Epidermal melanocyte (primary cell): ENCODE data around the gene SAC3D1.
"Not testable (repeated sequence)": the region's sequence is repeated elsewhere in the genome, so short reads cannot be mapped to it uniquely, and the experiment has no call there.

ENCODE experiments used
- DNase-seq: peaks from one replicate; pipeline ENCODE4 v3.0.0; 2011; ENCODE audit warnings: low spot score; ENCODE audit not compliant: insufficient read length

SAC3D1 gene

DNA sequence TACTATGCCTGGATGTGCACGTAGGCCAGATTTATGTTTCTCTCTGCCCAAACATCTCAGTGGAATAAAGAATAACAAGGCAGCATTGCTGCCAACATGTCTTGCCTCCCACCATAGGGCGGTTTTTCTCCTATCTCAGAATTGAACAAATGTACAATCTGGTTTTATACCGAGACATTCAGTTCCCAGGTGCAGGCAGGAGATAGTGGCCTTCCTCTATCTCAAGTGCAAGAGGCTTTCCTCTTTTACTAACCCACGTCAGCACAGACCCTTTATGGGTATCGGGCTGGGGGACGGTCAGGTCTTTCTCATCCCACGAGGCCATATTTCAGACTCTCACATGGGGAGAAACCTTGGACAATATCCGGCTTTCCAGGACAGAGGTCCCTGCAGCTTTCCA, 17.5 kb upstream of the SAC3D1 start:
- DNase-seq: not testable (repeated sequence)

DNA sequence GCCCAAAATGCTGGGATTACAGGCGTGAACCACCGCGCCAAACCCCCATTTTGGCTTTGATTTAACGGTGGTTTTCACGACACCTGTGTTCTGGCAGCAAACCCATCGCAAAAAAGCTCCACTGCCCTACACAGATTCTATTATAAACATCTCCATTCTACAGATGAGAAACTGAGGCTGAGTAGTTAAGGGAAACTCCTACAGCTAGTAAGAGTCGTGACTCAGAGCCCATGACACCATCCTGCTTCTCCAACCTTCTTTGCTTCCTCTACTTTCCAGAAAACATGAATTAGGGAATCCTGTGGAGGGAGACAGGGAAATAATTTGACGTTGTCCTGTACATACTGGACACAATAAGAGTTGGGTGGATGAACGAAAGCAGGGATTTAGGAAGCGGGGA, 14.2 kb upstream of the SAC3D1 start:
- DNase-seq: no peak

DNA sequence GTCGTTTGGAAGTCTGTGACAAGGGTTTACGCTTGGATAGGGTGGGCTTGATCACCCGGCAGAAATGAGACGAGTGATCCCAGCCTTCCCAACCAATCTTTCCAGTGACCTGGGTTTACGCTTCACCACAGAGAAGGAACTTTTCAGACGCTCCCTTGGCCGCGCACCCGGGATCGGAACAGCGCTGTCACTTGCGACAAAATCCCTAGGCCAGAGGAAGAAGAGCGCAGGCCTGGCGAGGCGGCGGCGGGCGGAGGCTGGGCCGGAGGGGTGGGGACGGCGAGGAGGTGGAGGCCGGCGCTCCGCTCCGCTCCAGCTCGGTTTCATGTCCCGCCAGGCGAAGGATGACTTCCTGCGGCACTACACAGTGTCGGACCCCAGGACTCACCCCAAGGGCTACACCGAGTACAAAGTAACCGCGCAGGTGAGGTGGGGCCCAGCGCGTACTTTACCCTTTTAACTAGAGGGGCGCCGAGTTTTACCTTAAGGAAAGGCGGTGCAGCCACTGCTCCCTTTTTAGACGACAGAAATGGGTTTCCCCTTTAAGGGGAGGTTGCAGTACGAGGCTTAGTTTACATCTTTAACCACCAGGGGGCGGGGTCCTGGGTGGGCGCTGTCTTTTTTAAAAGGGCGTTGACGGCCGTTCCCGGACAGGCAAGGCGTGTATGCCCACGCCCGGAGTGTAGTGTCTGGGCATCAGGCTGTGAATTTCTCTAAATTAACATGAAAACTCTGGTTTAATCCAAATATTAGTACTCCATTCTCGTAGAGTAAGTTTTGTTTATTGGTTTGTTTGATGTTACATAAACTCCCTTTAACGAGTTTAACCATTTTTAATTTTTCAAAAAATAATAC, 13.6 kb upstream of the SAC3D1 start, which contains the start of gene SNX15:
SNX15 (plus strand) TSS at position 227 of the 855 bp plus-strand sequence; CDS start at position 326, 99 bp downstream.
- DNase-seq: peak; percentile 94

DNA sequence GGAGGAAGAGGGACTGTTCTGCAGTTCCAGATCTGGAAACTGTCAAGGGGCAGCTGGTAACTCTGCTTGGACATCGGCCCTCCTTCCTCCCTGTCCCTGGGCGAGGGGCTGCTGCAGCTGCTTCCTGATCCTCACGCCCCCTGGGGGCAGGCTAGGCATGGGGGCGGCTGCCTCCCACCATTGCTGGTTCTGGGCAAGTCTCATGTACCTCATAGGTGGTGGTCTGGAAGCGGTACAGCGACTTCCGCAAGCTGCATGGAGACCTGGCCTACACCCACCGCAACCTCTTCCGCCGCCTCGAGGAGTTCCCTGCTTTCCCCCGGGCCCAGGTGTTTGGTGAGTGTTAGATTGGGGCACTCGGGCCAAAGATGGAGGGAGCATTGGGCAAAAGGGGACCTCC, 8.8 kb upstream of the SAC3D1 start:
- no peak for DNase-seq

DNA sequence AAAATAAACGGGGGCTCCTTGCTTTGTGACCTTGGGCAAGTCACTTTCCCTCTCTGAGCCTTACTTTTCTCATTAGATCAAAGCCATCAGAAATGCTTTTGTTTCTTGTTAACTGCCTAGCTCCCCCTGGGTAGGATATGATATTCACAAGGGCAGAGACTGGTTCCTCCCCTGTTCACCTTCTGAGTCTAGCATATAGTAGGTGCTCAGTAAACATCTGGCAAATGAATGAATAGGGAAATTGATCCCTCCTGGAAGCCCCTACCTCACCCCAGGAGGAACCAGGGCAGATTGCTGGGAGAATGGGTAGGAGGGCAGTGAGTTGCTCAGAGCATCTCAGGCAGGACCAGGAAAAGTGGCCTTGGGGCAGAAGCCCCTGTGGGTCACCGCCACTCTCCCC, 6.6 kb upstream of the SAC3D1 start:
- DNase-seq: no peak

DNA sequence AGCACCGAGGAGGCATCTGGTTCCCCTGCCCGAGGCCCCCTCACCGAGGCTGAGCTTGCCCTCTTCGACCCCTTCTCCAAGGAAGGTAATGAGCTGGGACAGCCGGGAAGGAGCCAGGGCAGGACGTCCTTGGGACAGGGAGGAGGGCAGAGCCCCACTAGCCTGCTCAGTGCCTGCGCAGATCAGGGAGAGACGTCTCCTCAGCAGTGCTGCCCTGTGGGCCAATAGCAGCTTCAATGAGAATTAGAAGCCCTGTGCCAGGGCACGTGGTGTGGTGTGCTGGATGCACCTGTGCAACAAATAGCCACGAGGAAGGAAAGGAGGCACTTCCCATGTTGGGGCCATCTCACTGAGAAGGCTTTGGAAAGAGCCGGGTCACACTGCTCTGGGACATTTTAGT, 5.4 kb upstream of the SAC3D1 start:
- no peak for DNase-seq

DNA sequence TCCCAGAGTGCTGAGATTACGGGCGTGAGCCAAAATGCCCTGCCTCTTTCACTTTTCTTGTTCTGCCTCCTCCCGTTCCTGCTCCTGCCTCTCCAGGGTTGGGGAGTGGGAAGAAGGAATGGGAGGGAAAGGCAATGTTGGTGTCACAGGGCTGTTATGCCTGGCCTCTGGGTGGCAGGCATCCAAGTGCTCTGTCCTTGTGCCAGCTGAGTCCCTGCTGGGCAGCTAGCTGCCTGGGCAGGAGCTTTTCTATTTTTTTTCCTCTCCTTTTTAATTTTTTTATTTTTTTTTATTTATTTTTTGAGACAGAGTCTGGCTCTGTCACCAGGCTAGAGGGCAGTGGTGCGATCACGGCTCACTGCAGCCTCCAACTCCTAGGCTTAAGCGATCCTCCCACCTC, 4.1 kb upstream of the SAC3D1 start:
- no peak for DNase-seq

DNA sequence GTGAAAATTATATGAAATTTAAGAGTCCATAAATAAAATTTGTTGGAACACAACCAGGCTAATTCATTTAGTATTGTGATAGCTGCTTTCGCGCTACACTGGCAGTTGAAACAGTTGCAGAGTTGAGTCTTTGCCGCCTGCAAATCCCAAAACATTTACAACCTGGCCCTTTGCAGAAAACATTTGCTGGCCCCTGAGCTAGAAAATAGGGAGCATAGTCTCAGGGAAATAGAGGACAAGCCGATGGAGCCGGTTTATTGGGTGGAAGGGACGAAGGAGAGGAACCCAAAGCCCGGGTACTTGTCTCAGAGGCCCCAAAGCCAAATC, 527 bp upstream of the SAC3D1 start:
- no peak for DNase-seq

DNA sequence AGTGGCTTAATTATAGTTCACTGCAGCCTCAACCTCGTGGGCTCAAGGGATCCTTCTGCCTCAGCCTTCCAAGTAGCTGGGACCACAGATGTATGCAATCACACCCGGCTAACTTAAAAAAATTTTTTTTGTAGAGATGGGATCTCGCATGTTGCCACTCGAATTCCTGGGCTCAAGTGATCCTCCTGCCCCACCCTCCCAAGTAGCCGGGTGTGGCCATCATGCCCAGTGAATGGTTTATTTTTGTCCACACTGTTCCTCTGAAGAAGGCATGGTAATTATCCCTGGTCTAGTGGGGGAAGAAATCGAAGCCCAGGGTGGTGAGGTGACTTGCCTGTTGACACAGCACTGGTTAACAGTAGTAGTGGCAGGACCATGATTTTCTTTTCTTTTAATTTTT, 1.9 kb downstream of the SAC3D1 start:
- no peak for DNase-seq

DNA sequence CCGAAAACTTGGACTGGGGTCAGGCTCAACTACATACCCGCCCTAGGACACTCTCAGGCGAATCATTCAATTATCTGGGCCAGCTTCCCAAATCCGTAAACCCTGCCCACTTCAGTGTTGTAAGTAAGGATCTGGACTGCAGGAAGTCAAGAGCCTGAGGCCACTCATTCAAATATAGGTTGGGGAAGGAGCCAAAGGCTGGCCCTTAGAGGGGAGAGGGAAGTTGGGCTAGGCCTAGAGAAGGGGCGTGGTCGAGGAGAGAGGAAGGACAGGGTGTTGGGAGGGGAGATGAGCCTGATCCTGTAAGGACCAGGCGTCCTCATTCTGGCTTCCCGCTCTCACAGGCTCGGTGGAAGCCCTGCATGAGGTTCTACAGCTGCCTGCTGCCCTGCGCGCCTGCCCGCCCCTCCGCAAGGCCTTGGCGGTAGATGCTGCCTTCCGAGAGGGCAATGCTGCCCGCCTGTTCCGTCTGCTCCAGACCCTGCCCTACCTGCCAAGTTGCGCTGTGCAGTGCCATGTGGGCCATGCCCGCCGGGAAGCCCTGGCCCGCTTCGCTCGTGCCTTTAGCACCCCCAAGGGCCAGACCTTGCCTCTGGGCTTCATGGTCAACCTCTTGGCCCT, 3.0 kb downstream of the SAC3D1 start:
- DNase-seq: no peak

DNA sequence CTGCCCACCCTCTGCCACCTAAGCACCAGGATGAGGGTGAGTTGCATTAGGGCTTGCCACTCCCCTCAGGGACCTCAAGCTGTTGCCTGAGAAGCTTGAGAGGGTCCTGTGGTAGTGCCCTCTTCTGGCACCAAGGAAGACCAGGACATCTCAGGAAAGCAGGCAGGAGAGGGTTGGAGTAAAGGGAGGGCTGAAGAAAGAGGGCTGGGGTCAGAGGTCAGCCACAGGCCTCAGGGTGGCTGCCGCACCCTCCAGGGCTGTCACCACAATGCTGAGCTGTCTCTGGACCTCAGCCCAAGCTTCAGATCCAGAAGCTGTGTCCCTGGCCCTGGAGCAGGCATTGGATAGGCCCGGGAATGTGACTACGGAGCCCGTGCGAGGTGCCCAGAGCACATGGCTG, 4.1 kb downstream of the SAC3D1 start:
- no peak for DNase-seq

DNA sequence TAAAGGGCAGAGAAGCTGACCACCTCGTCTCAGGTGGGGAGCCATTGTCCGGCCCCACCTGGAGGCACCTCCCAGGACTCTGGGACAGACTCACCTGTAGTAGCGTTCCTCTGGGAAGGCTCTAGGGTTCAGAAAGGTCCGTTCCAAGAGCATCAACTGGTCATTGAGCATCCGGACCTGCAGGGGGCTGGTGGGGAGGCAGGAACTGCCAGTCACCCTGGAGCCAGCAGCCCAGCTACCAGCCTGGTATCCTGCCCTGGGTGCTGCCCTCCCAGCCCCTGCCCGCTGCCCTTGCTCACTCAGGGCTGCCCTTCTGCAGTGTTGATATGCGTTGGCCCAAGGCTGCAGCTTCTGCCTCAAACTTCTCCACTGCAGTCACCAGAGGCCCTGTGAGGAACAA, 4.7 kb downstream of the SAC3D1 start:
- DNase-seq: no peak

DNA sequence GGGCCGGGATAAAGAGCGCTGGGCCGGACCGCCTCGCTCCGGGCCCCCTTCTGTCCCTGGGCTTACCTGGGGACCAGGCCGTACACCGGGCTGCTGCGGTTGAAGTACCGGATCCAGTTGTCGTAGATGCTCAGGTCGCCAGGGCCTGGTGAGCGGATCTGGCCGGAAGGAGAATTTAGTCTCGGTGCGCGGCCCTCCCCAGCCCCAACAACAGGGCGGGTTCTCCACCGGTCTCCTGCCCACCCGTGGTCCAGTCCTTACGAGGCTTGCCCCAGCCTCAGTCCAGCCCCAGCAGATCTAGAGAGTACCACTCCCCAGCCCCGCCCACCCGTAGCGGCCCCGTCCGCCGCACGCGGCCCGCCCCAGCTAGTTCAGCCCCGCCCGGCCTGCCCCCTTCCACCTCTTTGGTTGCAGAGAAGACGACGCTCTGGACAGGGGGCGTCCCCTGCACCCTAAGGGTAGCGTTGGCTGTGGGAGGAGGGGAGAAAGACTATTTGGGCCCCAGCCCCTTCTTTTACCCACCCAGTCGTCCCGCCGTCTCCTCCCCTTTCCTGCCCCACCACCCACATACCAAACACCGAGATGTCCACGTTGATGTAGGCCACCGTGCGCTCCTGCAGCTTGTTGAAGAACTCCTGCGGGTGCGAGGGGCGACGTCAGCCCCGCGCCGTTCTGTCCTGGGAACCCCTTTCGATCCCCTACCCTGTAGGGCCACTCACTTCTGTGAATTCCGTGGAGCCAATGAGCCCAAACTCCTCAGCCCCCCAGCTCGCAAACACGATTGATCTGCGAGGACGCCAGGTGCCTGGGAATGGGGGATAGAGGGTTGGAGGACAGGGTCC, 6.8 kb downstream of the SAC3D1 start:
- DNase-seq: peak; percentile 52

DNA sequence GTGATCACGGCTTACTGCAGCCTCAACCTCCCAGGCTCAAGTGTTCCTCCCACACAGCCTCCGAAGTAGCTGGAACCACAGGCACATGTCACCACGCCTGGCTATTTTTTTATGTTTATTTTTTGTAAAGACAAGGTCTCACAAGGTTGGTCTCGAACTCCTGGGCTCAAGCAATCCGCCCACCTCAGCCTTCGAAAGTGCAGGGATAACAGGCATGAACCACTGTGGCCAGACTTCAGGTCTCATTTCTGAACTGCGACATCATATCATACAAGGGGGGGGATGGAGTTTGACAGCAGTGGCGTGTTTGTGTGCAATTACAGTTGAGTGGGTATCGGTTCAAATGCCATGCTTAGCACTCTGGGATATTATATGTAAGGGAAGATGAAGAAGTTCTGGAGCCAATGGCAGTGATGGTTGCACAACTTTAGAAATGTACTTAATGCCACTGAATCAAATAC, 10.4 kb downstream of the SAC3D1 start:
- DNase-seq: no peak

DNA sequence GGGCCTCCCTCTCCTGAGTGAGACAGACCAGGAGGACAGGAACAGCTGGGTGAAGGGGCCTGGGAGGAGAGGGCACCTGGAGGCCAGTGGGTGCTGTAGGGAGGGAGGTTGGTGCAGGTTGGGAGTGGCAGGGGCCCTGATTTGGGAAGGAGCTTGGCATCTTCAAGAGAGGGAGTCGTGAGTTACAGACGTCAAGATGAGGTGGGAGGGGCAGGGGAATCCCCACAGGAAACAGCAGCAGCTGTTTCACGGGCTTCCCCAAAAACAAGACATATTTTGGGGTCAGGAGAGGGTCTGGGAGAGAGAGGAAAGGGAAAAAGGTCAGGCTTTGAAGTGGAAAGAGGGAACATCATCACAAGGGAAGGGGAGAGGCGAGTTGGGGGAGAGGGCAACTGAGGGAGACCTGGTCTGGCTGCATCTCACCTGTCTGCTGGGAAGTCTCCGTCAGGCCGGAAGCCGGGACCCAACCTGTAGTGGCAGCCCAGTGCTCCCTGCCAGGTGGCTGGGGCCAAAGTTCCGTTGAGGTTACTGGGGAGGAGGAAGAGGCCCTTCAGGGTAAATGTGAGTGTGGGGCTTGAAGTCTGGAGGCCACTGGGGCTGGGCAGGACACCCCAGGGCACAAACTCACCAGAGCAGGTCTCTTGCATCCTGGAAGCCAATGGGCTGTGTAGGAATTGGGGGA, 13.0 kb downstream of the SAC3D1 start:
- DNase-seq: no peak

DNA sequence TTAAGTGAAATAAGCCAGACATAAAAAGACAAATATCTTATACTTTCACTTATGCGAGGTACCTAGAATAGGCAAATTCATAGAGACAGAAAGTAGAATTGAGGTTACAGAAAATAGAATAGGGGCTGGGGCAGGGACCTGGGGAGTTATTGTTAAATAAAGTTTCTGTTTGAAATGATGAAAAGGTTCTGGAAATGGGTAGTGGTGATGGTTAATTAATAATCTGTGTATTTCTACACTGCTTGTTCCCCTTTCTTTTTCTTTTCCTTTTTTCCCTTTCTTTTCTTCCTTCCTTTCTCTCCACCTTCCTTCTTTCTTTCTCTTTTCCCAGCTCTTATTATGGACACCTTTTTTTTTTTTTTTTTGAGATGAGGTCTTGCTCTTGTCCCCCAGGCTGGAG, 14.5 kb downstream of the SAC3D1 start:
- no peak for DNase-seq

DNA sequence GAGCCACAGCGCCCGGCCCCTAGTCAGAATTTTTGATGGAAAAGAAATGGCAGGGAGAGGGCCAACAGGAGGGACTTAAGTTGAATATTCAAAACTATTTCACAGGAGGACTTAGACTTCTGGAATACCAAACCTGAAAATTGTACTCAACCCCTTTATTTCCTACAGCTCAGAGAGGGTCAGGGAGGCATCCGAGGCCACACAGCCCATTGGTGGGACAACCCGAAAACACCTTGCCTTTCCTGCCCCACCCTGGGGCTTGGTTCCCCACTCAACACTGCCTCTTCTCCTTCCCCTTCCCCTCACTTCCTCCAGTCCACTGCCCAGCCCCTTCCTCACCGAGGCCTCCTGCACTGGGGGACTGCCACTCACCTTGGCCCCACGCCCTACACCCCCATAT, 16.0 kb downstream of the SAC3D1 start:
- no peak for DNase-seq

DNA sequence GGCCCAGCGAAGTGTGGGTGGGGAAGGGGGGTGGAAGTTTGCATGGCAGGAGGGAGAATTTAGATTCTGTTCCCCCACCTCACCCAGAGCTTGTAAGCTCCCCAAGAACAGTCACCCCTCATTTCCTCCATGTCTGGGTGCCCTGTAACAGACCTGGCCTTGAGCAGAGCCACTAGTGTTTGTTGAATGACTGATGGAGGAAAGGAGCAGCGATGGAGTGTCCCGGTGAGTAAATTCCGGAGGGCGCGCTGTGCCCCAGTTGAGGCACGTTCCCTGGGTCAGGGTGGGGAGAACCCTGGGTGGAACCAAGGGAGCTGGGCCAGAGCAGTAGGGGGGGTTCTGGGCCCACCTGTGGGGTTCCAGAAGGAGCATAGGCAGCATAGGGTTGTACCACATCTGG, 16.5 kb downstream of the SAC3D1 start:
- DNase-seq: no peak

DNA sequence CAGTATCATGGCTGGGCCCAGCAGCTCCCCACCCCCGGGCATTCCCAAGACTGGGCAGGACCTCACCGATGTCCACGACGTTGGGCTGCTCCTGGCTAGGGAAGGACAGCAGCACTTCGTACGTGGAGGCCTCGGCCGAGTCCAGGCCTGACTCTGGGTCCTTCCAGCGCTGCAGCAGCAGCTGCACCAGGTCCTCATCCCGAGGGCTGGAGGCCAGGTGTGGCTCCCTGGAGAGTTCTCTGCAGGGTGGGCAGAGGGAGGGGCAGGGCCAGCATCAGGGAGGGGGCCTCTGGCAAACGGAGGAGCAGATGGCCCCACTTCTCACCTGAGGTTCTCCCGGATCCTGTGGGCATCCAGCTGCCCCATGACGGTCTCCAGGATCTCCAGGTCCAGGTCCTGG, 17.0 kb downstream of the SAC3D1 start:
- no peak for DNase-seq

DNA sequence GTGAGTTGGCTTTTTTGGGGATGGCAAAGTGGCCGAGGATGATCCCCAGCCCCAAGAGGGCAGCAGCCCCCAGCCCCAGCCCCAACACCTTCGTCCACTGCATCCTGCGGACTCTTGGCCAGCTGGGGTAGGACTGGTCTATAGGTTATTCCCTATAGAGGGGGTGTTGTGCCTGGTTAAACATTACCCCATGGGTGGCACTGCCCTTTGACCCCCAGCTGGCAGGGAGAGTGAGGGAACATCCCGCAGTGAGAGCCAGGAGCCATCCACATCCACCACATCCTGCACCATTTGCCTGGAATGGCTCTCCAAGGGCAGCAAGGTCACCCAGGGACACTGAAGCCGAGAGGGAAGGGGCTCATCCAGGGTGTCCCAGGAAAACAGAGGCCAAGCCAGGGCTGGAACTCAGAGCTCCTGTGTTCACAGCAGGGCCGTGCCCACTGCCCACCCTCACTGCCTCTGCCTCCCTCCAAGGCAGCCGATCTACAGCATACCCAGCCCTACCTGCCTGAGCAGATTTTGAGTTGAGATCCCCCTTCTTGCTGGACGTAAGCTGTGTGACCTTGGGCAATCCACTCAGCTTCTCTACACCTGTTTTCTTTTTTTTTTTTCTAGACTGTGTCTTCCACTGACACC, 17.5 kb downstream of the SAC3D1 start, which contains the start of gene NAALADL1:
NAALADL1 (minus strand) TSS at position 135 of the 636 bp plus-strand sequence; CDS start at position 103, 32 bp downstream.
- no peak for DNase-seq

DNA sequence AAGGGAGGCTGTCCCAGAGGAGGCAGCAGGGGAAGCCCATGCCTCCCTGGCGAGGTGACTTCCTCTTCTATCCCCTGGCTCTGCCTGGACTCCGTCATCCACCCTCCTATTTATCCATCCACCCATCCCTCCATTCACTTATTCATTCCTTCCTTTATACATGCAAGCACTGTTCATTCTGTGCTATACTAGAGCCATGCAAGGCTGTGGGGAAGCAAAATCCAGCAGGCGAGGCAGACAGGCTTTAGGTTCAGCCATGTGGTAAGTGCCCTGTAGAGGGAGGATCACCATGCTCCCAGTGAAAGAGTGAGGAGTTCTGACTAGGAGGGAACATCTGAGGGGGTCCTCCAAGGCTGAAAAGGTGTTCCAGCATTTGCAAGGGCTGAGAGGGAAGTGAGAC, 18.5 kb downstream of the SAC3D1 start:
- DNase-seq: no peak
